Astrocyte (in vitro differentiated cells and primary cell): ENCODE measurements around the gene TRAF1. TPM values are rescaled to one million over a fixed set of nuclear protein-coding genes. Genes with fewer than 3 reads are reported as not detected.

Experiments
- DNase-seq: peaks from one replicate; pipeline ENCODE4 v3.0.0-alpha.2; 2010; ENCODE audit warnings: low read depth
- FAIRE-seq: peaks from 2 replicates; lab custom pipeline; 2011; peaks lifted over from hg19 to GRCh38; lab: Jason Lieb, UNC
- H2AFZ ChIP-seq: 2 replicates; pipeline ENCODE4 v1.6.0; 2012; ENCODE audit warnings: low read depth, low read length, inconsistent platforms
- H3K27ac ChIP-seq: 2 replicates; pipeline ENCODE4 v1.5.1; 2011; ENCODE audit warnings: low read depth, low read length, inconsistent platforms
- H3K27me3 ChIP-seq: 2 replicates; pipeline ENCODE4 v1.6.0; 2011; ENCODE audit warnings: low read length, inconsistent platforms; ENCODE audit not compliant: insufficient read depth
- H3K36me3 ChIP-seq: 2 replicates; pipeline ENCODE4 v1.5.1; 2011; ENCODE audit warnings: low read length, inconsistent platforms; ENCODE audit not compliant: insufficient read depth
- H3K4me1 ChIP-seq: 2 replicates; pipeline ENCODE4 v1.5.1; 2011; ENCODE audit warnings: low read length, inconsistent platforms; ENCODE audit not compliant: insufficient read depth
- H3K4me2 ChIP-seq: 2 replicates; pipeline ENCODE4 v1.6.0; 2012; ENCODE audit warnings: low read length, inconsistent platforms
- H3K4me3 ChIP-seq: 2 replicates; pipeline ENCODE4 v1.5.1; 2011; ENCODE audit warnings: low read depth, mild to moderate bottlenecking, low read length, inconsistent platforms; ENCODE audit not compliant: insufficient read depth
- H3K79me2 ChIP-seq: 2 replicates; pipeline ENCODE4 v1.6.0; 2012; ENCODE audit warnings: mild to moderate bottlenecking, low read length, inconsistent platforms; ENCODE audit not compliant: insufficient read depth
- H3K9ac ChIP-seq: 2 replicates; pipeline ENCODE4 v1.6.0; 2012; ENCODE audit warnings: mild to moderate bottlenecking, low read length, inconsistent platforms
- H3K9me3 ChIP-seq: 2 replicates; pipeline ENCODE4 v1.5.1; 2012; ENCODE audit warnings: low read depth, mild to moderate bottlenecking, low read length, inconsistent platforms; ENCODE audit not compliant: insufficient read depth
- H4K20me1 ChIP-seq: 2 replicates; pipeline ENCODE4 v1.6.0; 2012; ENCODE audit warnings: low read length, inconsistent platforms; ENCODE audit not compliant: insufficient read depth
- H3K27ac Mint-ChIP-seq: one replicate; pipeline ENCODE4 v1.8.0; 2021; ENCODE audit warnings: mild to moderate bottlenecking, mixed read lengths; ENCODE audit not compliant: unreplicated experiment
- H3K27me3 Mint-ChIP-seq: one replicate; pipeline ENCODE4 v1.8.0; 2021; ENCODE audit warnings: low read depth, mixed read lengths; ENCODE audit not compliant: unreplicated experiment
- H3K36me3 Mint-ChIP-seq: one replicate; pipeline ENCODE4 v1.8.0; 2021; ENCODE audit warnings: low read depth, mixed read lengths; ENCODE audit not compliant: unreplicated experiment
- H3K4me1 Mint-ChIP-seq: one replicate; pipeline ENCODE4 v1.8.0; 2021; ENCODE audit warnings: low read depth, mixed read lengths; ENCODE audit not compliant: unreplicated experiment
- H3K4me3 Mint-ChIP-seq: one replicate; pipeline ENCODE4 v1.8.0; 2021; ENCODE audit warnings: mild to moderate bottlenecking, moderate library complexity, mixed read lengths; ENCODE audit not compliant: unreplicated experiment
- H3K9me3 Mint-ChIP-seq: one replicate; pipeline ENCODE4 v1.8.0; 2021; ENCODE audit warnings: mild to moderate bottlenecking, mixed read lengths; ENCODE audit not compliant: unreplicated experiment
- EZH2 ChIP-seq: IDR thresholded peaks from 2 replicates; pipeline ENCODE4 v1.6.1; 2012; ENCODE audit warnings: mild to moderate bottlenecking, low read length, inconsistent platforms; ENCODE audit not compliant: insufficient read depth
- total RNA-seq: library from RNA; stranded (reverse); gene quantifications from 2 replicates; pipeline ENCODE4 v1.2.1, GENCODE V29; 2021
- TF ChIP-seq, protein P1 (sequence below): IDR thresholded peaks from 2 replicates; pipeline ENCODE4 v1.5.1; 2011; ENCODE audit warnings: low read depth, mild to moderate bottlenecking, inconsistent platforms, low read length, moderate library complexity; ENCODE audit not compliant: insufficient read depth

TRAF1 gene
- total RNA-seq, 1 donor from 2014 or later, result 4.2 TPM

- no peak for FAIRE-seq
- H3K9me3 Mint-ChIP-seq, result no peaks in the 10 kb centered on the region
- no peak overlapping the region for H3K27ac Mint-ChIP-seq
Observed at GRCh38 chr9:120899490-120900068, 27.0 kb downstream of the TRAF1 start.

DNA sequence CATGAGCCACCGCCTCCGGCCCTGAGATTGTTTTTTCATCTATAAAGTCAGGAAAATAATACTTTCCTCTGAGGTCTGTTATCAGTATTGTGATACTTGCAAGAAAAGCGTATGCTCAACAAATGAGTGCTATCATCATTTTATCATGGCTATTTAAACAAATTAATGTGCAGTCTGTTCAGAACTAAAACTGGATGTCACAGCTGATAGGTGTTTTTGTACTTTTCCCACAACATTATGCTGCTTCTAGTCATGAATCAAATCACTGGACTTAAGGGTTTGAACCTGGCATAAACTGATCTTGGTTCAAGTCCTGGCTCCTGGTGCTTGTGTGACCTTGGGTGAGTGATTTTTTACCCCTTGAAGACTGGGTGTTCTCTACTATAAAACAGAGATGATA is 28.2 kb downstream of the TRAF1 start:
- peaks cover 5% of the 10 kb centered on the region for H3K4me1 ChIP-seq
- H3K27ac ChIP-seq, result no peak overlapping the region
- no peak overlapping the region for H3K4me2 ChIP-seq
- Mint-ChIP-seq H3K4me3 (no peak overlapping the region), H3K27ac (no peak overlapping the region), H3K4me1 (peaks cover 6% of the 10 kb centered on the region), H3K9me3 (peaks cover 2% of the 10 kb centered on the region), H3K27me3 (peaks cover 33% of the 10 kb centered on the region), H3K36me3 (no peaks in the 10 kb centered on the region)
- no peaks in the 10 kb centered on the region for H3K9me3 ChIP-seq
- no peaks in the 10 kb centered on the region for H4K20me1 ChIP-seq
- H3K79me2 ChIP-seq, result no peaks in the 10 kb centered on the region
- H2AFZ ChIP-seq, result no peak overlapping the region
- H3K4me3 ChIP-seq, result no peak overlapping the region
- H3K9ac ChIP-seq, result no peak overlapping the region
- FAIRE-seq (no peak), DNase-seq (no peak)
- peaks cover 3% of the 10 kb centered on the region for H3K27me3 ChIP-seq
- TF ChIP-seq EZH2, result no peak
- TF ChIP-seq, protein P1, sequence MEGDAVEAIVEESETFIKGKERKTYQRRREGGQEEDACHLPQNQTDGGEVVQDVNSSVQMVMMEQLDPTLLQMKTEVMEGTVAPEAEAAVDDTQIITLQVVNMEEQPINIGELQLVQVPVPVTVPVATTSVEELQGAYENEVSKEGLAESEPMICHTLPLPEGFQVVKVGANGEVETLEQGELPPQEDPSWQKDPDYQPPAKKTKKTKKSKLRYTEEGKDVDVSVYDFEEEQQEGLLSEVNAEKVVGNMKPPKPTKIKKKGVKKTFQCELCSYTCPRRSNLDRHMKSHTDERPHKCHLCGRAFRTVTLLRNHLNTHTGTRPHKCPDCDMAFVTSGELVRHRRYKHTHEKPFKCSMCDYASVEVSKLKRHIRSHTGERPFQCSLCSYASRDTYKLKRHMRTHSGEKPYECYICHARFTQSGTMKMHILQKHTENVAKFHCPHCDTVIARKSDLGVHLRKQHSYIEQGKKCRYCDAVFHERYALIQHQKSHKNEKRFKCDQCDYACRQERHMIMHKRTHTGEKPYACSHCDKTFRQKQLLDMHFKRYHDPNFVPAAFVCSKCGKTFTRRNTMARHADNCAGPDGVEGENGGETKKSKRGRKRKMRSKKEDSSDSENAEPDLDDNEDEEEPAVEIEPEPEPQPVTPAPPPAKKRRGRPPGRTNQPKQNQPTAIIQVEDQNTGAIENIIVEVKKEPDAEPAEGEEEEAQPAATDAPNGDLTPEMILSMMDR, result no peak
- no peaks in the 10 kb centered on the region for H3K36me3 ChIP-seq

More at GRCh38 chr9:120899490-120900068, 27.0 kb downstream of the TRAF1 start:
- Histone ChIP-seq H3K4me1 (peaks cover 3% of the 10 kb centered on the region), H3K4me2 (no peak overlapping the region), H3K4me3 (no peak overlapping the region), H3K36me3 (no peaks in the 10 kb centered on the region), H3K27ac (no peak overlapping the region), H3K9ac (no peak overlapping the region), H4K20me1 (no peaks in the 10 kb centered on the region), H3K9me3 (no peaks in the 10 kb centered on the region), H2AFZ (no peak overlapping the region), H3K79me2 (no peaks in the 10 kb centered on the region), H3K27me3 (peaks cover 3% of the 10 kb centered on the region)
- TF ChIP-seq, protein P1, result no peak
- no peak for TF ChIP-seq EZH2
- no peak for DNase-seq
- peaks cover 34% of the 10 kb centered on the region for H3K27me3 Mint-ChIP-seq
- no peak overlapping the region for H3K4me3 Mint-ChIP-seq
- no peaks in the 10 kb centered on the region for H3K36me3 Mint-ChIP-seq
- H3K4me1 Mint-ChIP-seq, result peaks cover 5% of the 10 kb centered on the region

DNA sequence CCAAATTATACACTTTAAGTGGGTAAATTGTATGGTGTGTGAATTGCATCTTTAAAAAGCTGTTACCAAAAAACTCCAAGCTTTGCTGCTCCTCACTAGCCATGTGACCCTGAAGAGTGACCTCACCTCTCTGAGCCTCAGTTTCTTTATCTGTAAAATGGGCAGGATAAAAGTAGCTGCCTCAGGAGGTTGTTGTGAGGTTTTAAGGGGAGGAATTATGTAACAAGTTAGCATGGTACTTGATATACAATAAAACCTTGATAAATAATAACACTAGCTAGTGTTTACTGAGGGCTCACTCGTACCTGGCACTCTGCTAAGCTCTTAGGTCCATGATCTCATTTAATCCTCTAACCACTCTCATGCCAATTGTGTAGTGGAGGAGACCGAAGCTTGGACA is 30.6 kb downstream of the TRAF1 start:
- Mint-ChIP-seq H3K36me3 (peaks cover 4% of the 10 kb centered on the region), H3K27me3 (peaks cover 23% of the 10 kb centered on the region)
- no peak for DNase-seq

More for the DNA sequence above, 30.6 kb downstream of the TRAF1 start:
- H3K9me3 ChIP-seq, result no peaks in the 10 kb centered on the region
- no peak overlapping the region for H3K4me2 ChIP-seq
- H2AFZ ChIP-seq, result no peak overlapping the region
- no peak overlapping the region for H3K27ac ChIP-seq
- no peak overlapping the region for H3K27ac Mint-ChIP-seq
- no peak overlapping the region for H3K4me3 Mint-ChIP-seq
- peaks cover 3% of the 10 kb centered on the region for H3K9me3 Mint-ChIP-seq
- H3K4me1 ChIP-seq, result peaks cover 12% of the 10 kb centered on the region
- H3K4me1 Mint-ChIP-seq, result peaks cover 18% of the 10 kb centered on the region
- H3K27me3 ChIP-seq, result peaks cover 3% of the 10 kb centered on the region
- no peak for FAIRE-seq
- no peaks in the 10 kb centered on the region for H3K79me2 ChIP-seq
- H3K4me3 ChIP-seq, result no peak overlapping the region
- H3K9ac ChIP-seq, result no peak overlapping the region
- TF ChIP-seq EZH2, result no peak
- TF ChIP-seq, protein P1, result no peak
- no peaks in the 10 kb centered on the region for H3K36me3 ChIP-seq
- peaks cover 3% of the 10 kb centered on the region for H4K20me1 ChIP-seq
